OCI-LY3 (cell line): ENCODE data around the gene FAM89B.

ENCODE experiments used
- EZH2phosphoT487 ChIP-seq: fragments of 200-600 bp; shearing (Covaris generic); IDR thresholded peaks from 2 replicates; pipeline ENCODE4 v1.6.1; 2018; ENCODE audit warnings: antibody characterized with exemption, mixed run types, low read depth
- TF ChIP-seq, protein P1 (sequence below): fragments of 200-600, 300-600 bp; sonication (generic); IDR thresholded peaks from 2 replicates; pipeline ENCODE4 v1.5.1; 2014; ENCODE audit warnings: antibody characterized with exemption, low read length, low read depth

DNA sequence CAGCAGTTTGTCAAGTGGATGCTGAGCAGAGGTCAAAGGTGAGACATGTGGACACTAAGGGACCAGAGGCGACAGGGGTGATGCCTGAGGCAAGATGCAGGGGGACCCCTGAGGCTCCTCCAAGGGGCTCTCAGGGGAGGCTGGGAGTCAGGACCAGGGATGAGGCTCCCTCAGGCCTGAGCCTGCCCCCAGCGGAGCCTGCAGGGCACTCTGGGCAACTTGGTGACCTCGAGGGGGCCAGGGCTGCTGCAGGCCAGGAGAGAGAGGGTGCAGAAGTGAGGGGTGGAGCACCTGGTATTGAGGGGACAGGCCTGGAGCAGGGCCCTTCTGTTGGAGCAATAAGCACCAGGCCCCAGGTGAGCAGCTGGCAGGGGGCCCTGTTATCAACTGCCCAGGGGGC, 9.6 kb downstream of the FAM89B start:
- TF ChIP-seq, protein P1, sequence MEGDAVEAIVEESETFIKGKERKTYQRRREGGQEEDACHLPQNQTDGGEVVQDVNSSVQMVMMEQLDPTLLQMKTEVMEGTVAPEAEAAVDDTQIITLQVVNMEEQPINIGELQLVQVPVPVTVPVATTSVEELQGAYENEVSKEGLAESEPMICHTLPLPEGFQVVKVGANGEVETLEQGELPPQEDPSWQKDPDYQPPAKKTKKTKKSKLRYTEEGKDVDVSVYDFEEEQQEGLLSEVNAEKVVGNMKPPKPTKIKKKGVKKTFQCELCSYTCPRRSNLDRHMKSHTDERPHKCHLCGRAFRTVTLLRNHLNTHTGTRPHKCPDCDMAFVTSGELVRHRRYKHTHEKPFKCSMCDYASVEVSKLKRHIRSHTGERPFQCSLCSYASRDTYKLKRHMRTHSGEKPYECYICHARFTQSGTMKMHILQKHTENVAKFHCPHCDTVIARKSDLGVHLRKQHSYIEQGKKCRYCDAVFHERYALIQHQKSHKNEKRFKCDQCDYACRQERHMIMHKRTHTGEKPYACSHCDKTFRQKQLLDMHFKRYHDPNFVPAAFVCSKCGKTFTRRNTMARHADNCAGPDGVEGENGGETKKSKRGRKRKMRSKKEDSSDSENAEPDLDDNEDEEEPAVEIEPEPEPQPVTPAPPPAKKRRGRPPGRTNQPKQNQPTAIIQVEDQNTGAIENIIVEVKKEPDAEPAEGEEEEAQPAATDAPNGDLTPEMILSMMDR, result no peak
- TF ChIP-seq EZH2phosphoT487, result no peak
